22Rv1 (cell line): ENCODE measurements around the gene TPRG1.

Experiments used
- H3K27ac ChIP-seq: fragments of 450-650 bp; 2 replicates; pipeline ENCODE4 v1.5.1; 2017
- ZFX ChIP-seq: fragments of 450-650 bp; IDR thresholded peaks from 2 replicates; pipeline ENCODE4 v1.6.1; 2017; ENCODE audit warnings: antibody characterized with exemption, borderline replicate concordance
- TF ChIP-seq, protein P1 (sequence below): fragments of 450-650 bp; IDR thresholded peaks from 2 replicates; pipeline ENCODE4 v1.5.1; 2017; ENCODE audit warnings: mild to moderate bottlenecking

Gene TPRG1

DNA sequence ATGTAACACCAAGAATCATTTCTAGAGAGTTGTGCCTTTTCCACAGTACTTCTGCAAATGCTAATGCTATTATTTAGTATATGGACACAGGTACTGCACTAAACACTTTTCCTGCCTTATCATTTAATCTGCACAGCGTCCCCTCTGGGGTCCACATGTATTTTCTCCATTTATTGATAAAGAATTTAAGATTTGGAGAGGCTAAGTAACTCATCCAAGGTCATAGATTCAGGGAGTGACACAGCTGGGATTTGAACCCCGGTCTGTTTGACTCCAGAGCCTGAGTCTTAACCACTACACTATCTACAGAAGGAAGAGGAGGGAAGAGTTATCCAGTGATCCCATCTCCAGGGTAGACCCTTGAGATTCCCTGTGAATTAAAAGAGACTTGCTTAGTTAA is 24.9 kb upstream of the TPRG1 start:
- no peak for TF ChIP-seq ZFX
- TF ChIP-seq, protein P1, sequence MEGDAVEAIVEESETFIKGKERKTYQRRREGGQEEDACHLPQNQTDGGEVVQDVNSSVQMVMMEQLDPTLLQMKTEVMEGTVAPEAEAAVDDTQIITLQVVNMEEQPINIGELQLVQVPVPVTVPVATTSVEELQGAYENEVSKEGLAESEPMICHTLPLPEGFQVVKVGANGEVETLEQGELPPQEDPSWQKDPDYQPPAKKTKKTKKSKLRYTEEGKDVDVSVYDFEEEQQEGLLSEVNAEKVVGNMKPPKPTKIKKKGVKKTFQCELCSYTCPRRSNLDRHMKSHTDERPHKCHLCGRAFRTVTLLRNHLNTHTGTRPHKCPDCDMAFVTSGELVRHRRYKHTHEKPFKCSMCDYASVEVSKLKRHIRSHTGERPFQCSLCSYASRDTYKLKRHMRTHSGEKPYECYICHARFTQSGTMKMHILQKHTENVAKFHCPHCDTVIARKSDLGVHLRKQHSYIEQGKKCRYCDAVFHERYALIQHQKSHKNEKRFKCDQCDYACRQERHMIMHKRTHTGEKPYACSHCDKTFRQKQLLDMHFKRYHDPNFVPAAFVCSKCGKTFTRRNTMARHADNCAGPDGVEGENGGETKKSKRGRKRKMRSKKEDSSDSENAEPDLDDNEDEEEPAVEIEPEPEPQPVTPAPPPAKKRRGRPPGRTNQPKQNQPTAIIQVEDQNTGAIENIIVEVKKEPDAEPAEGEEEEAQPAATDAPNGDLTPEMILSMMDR: no peak
- no peak overlapping the region for H3K27ac ChIP-seq

DNA sequence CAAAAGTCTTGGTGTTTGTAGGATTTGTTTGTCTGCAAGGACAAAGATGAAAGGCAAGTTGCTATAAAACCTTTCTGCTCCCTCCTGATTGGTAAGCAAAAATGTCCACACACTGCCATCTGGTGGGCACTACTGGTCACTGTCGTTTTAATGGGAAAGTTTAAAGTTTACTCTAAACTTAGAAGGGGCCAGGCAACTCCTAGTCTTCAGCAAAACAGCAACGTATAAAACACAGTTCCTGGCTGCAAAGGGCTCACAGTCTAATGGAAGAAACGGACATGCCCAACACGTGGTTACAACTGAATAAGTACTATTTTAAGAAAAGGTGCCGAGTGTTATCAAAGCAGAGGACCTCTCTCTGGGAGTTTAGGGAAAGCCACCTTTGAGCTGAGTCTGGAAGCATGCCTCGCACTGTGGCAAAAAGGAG is 23.7 kb upstream of the TPRG1 start:
- H3K27ac ChIP-seq: no peak overlapping the region
- no peak for TF ChIP-seq ZFX
- TF ChIP-seq, protein P1: peak; percentile 86

DNA sequence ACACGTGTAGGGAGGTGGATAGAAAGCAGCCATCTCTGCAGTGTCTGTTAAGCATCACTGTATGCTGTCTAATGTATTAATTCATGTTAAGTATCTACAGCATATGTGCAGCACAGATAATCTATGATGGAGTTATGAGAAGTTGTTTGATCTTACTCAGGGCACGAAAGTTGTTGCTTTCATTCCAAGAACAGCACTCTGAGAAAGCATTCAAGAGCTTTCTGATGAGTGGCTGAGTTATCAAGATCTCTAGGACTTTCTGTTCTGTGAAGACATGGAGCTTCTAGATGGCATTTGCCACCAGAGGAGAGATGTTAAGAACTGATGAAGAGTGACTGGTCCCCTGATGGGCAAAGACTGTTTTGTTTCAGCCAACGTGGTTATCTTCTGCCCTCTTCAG is 22.6 kb upstream of the TPRG1 start:
- no peak for TF ChIP-seq ZFX
- TF ChIP-seq, protein P1: no peak
- H3K27ac ChIP-seq: no peak overlapping the region

DNA sequence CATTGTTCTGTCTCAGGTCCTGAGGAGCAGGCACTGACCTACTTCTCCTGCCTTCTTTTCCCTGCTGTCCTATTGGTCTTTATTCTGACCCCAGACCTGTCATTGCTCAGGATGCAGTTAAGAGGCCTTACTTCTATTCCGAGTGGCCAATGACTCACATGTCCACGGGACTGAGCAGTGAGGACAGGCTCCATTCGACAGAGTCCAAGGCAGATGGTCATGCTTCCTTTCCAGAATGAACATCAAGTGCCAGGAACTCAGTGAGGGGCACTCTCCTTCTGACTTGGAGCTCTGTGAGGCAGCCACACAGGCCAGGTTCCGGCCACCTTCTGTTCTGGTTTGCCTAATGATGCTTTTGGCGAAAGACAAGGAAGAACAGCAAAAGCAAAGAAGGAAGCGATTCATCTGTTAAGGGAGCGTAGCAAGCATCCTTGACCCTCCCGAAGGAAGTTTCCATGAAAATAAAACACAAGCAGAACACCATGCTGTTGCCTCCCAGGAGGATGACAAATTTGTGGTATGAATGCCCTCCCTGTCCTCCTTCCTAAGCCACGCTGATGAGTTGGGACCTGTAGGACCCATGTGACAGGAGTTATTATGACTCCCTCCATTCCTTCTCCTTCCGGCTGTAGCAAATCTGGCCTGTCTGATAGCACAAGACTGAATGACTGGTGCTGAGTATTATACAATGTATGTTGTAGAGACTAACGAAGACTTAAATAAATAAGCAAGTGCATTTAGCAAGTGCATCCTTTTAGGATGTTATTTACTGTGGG is 14.4 kb upstream of the TPRG1 start:
- no peak overlapping the region for H3K27ac ChIP-seq
- TF ChIP-seq, protein P1: no peak
- no peak for TF ChIP-seq ZFX

DNA sequence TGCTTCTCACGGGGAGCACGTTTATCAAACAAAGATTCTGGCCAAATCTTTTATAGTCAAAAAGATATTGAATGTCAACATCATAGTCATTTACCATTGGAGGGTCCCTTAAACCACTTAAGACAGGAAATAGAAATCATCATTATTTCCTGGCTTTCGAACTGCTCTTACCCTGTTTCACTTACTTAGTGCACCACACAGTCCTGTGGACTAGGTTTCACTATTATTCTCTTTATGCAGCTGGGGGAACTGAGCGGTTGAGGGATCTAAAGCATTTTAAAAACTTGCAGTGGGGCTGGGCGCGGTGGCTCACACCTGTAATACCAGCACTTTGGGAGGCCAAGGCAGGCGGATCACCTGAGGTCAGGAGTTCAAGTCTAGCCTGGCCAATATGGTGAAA is 13.7 kb upstream of the TPRG1 start:
- TF ChIP-seq, protein P1: no peak
- TF ChIP-seq ZFX: no peak
- no peak overlapping the region for H3K27ac ChIP-seq

DNA sequence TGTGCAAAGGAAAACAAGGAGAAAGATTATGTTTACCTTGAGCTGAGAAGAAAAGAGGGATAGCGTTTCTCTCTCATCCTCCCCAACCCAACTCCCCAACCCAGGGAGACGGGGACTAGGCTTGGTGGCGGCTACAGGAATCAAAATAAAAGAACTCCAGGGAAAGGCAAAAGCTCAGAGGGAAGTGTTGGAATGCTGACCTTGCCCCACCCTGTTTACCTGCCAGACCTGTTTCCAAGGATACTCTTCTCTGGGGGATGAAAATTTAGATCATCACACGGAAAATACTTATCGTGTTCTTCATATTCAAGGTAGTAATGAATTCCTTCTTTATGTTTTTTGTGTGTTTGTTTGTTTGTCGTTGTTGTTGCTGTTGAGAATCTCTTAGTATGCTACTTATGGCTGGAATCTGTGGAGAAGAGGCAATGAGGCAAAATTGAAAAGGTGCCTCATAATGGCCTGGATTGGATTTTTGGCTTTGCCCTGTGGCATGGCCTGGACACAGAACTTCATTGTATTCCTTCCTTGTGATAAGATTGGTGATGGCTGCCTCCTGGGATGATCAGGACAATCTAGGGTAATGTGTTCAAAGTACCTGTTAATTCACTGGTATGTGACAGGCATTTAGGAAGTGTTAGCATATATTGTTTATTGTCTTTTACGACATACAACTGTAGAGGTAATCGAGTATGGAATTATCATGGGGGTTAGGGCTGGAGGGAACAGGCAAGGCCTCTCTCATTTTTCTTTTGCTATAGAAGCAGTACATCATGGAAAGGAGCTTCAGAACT is 11.1 kb upstream of the TPRG1 start:
- TF ChIP-seq, protein P1: no peak
- TF ChIP-seq ZFX: no peak
- H3K27ac ChIP-seq: no peak overlapping the region
